ENCODE data around the gene IL1RL1. TPM values are rescaled to one million over a fixed set of nuclear protein-coding genes. Genes with fewer than 3 reads are reported as not detected.

Gene IL1RL1
- total and polyA plus RNA-seq, 12 donors, result 0.48 to 44.9 (median 1.3) TPM

DNA sequence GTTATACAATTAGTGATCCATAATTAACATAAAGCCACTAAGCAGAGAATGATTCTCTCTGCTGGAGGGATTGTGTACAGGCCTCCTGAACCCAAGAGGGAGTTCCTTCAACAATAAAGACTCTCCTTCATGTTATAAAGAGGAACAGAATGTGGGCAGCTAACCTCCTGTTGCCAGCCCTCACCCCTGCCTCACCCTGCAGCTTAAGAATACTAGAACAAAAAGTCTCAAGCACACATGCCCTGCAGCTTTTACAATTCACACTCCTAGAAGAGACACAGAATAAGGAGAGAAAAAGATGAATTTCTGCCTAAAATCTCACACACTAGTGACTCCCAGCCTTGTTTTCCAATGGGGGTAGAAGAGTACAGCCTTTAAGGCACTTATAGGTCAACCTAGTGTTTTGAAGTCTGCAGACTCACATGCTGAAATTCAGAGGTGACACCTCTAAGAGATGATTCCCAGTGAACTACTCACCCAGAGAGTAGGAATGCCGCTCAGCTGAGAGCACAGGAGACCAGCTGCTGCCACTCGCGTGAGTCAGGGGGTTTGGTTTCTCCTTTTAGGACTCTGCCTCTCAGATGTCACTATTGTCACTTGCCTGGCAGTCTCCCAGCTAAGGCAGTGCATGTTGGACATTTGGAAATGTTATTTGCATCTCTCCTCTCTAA lies 32.5 kb upstream of the IL1RL1 start:
- H3K4me1 ChIP-seq, result peaks cover 0 to 23% (median 0%) of the 10 kb centered on the region in 9 donors
- no peaks in the 10 kb centered on the region for H3K36me3 ChIP-seq
- no peak overlapping the region for H3K4me3 ChIP-seq
- DNase-seq (no peak), ATAC-seq (no peak)
- TF ChIP-seq, protein P1, sequence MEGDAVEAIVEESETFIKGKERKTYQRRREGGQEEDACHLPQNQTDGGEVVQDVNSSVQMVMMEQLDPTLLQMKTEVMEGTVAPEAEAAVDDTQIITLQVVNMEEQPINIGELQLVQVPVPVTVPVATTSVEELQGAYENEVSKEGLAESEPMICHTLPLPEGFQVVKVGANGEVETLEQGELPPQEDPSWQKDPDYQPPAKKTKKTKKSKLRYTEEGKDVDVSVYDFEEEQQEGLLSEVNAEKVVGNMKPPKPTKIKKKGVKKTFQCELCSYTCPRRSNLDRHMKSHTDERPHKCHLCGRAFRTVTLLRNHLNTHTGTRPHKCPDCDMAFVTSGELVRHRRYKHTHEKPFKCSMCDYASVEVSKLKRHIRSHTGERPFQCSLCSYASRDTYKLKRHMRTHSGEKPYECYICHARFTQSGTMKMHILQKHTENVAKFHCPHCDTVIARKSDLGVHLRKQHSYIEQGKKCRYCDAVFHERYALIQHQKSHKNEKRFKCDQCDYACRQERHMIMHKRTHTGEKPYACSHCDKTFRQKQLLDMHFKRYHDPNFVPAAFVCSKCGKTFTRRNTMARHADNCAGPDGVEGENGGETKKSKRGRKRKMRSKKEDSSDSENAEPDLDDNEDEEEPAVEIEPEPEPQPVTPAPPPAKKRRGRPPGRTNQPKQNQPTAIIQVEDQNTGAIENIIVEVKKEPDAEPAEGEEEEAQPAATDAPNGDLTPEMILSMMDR (IDR thresholded peaks at IDR 0.05), result no peak
- no peak overlapping the region for H3K27ac ChIP-seq
- H3K9me3 ChIP-seq, result peaks cover 0 to 10% (median 0%) of the 10 kb centered on the region in 11 donors
- 49 to 62% methylated on average over 3 of the region's 3 CpGs for WGBS, 2 donors
- H3K27me3 ChIP-seq, result peaks cover 0 to 39% (median 5%) of the 10 kb centered on the region in 7 donors
- intact Hi-C loops (cut with DNase I), result no loop called here

DNA sequence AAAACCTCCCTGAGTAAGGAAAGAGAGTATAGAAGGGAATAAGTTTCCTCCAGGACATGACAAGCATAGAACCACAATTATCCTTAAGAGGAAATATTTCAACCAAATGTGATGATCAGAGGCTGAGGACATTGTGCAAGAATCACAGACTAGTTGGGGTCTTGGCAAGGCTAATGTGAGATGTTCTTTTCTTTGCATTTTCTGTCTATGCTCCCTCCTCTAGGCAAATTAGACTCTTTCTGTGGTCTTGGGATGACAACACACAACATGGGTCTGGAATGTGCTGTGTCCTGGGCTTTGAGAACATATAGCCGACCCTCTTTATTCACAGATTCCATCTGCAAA lies 32.0 kb upstream of the IL1RL1 start:
- no peak overlapping the region for H3K27ac ChIP-seq
- no peak for ATAC-seq
- H3K4me1 ChIP-seq, result peaks cover 0 to 17% (median 0%) of the 10 kb centered on the region in 9 donors
- no peak overlapping the region for H3K4me3 ChIP-seq
- TF ChIP-seq, protein P1 (IDR thresholded peaks at IDR 0.05), result no peak
- WGBS, 2 donors, result 81 to 88% methylated on average over 1 of the region's 1 CpG
- no peaks in the 10 kb centered on the region for H3K36me3 ChIP-seq
- peaks cover 0 to 10% (median 0%) of the 10 kb centered on the region in 11 donors for H3K9me3 ChIP-seq
- no peak for DNase-seq
- H3K27me3 ChIP-seq, result peaks cover 0 to 43% (median 5%) of the 10 kb centered on the region in 7 donors
- intact Hi-C loops (cut with DNase I), result no loop called here

- no peak for DNase-seq
- TF ChIP-seq, protein P1 (IDR thresholded peaks at IDR 0.05), result no peak
- peak in 1 of 8 donors; percentile 25 for ATAC-seq
- WGBS, 2 donors, result 54 to 63% methylated on average over 2 of the region's 2 CpGs
- intact Hi-C loops (cut with DNase I), result no loop called here
- Histone ChIP-seq H3K36me3 (no peaks in the 10 kb centered on the region), H3K4me3 (no peak overlapping the region), H3K27me3 (peaks cover 0 to 50% (median 0%) of the 10 kb centered on the region in 7 donors), H3K4me1 (peaks cover 0 to 16% (median 0%) of the 10 kb centered on the region in 9 donors), H3K9me3 (no peaks in the 10 kb centered on the region), H3K27ac (no peak overlapping the region)
Observed at GRCh38 chr2:102282678-102283091, 28.7 kb upstream of the IL1RL1 start.

GRCh38 chr2:102283996-102284395 lies 27.4 kb upstream of the IL1RL1 start:
- H3K4me1 ChIP-seq, result peaks cover 0 to 9% (median 0%) of the 10 kb centered on the region in 9 donors
- intact Hi-C loops (cut with DNase I), result no loop called here
- H3K9me3 ChIP-seq, result no peaks in the 10 kb centered on the region
- DNase-seq (no peak), ATAC-seq (no peak)
- H3K27ac ChIP-seq, result no peak overlapping the region
- 95% methylated on average over 1 of the region's 1 CpG for WGBS, 2 donors
- H3K4me3 ChIP-seq, result no peak overlapping the region
- TF ChIP-seq, protein P1 (IDR thresholded peaks at IDR 0.05), result no peak
- H3K36me3 ChIP-seq, result no peaks in the 10 kb centered on the region
- peaks cover 0 to 55% (median 0%) of the 10 kb centered on the region in 7 donors for H3K27me3 ChIP-seq
